HUES48 (cell line): ENCODE measurements around the gene HAUS3.
A peak's percentile ranks its signal among the peaks of the same experiment; 100 is the strongest.

Experiments
- H3K27ac ChIP-seq: one replicate; pipeline ENCODE4 v1.7.0; 2013; ENCODE audit warnings: low read depth, low read length, inconsistent platforms
- H3K27me3 ChIP-seq: 2 replicates; pipeline ENCODE4 v1.6.1; 2013; ENCODE audit warnings: mild to moderate bottlenecking, low read length; ENCODE audit not compliant: control insufficient read depth, insufficient read depth
- H3K36me3 ChIP-seq: 2 replicates; pipeline ENCODE4 v1.6.1; 2013; ENCODE audit warnings: low read length; ENCODE audit not compliant: control insufficient read depth, insufficient read depth
- H3K4me1 ChIP-seq: 2 replicates; pipeline ENCODE4 v1.6.1; 2013; ENCODE audit warnings: mild to moderate bottlenecking, low read length; ENCODE audit not compliant: control insufficient read depth, insufficient read depth
- H3K4me3 ChIP-seq: 2 replicates; pipeline ENCODE4 v1.5.1; 2013; ENCODE audit warnings: mild to moderate bottlenecking, low read depth, low read length
- H3K9ac ChIP-seq: 2 replicates; pipeline ENCODE4 v1.6.1; 2013; ENCODE audit warnings: mild to moderate bottlenecking, low read depth, low read length, moderate library complexity
- H3K9me3 ChIP-seq: 2 replicates; pipeline ENCODE4 v1.6.1; 2013; ENCODE audit warnings: low read length; ENCODE audit not compliant: control insufficient read depth, insufficient read depth

Gene HAUS3

GRCh38 chr4:2261853-2262144 lies 19.9 kb upstream of the HAUS3 start, which contains the start of gene MXD4:
Gene MXD4, minus strand, starts transcription at chr4:2262109. Its CDS starts 129 bp downstream, at chr4:2261980.
- peak within 1 kb of the TSS; percentile 81 for H3K4me3 ChIP-seq
- no peaks in the 10 kb centered on the region for H3K9me3 ChIP-seq
- H3K36me3 ChIP-seq, result no peaks in the 10 kb centered on the region
- H3K4me1 ChIP-seq, result peaks cover 4% of the 10 kb centered on the region; the same call in 1 of the 2 replicates
- no peaks in the 10 kb centered on the region for H3K27me3 ChIP-seq
- peak within 1 kb of the TSS; percentile 72 for H3K27ac ChIP-seq
- H3K9ac ChIP-seq, result peak within 1 kb of the TSS; percentile 44; the same call in 1 of the 2 replicates

- no peaks in the 10 kb centered on the region for H3K9me3 ChIP-seq
- peaks cover 4% of the 10 kb centered on the region; the same call in 1 of the 2 replicates for H3K4me1 ChIP-seq
- no peaks in the 10 kb centered on the region for H3K27me3 ChIP-seq
- H3K36me3 ChIP-seq, result no peaks in the 10 kb centered on the region
- H3K4me3 ChIP-seq, result peak overlapping the region; percentile 77
- peak overlapping the region; percentile 72 for H3K27ac ChIP-seq
- H3K9ac ChIP-seq, result peak overlapping the region; percentile 44; the same call in 1 of the 2 replicates
Observed at GRCh38 chr4:2261110-2261852, 19.4 kb upstream of the HAUS3 start.

- H3K27me3 ChIP-seq, result no peaks in the 10 kb centered on the region
- H3K4me3 ChIP-seq, result peak overlapping the region; percentile 77
- H3K4me1 ChIP-seq, result peaks cover 4% of the 10 kb centered on the region; the same call in 1 of the 2 replicates
- no peak overlapping the region for H3K27ac ChIP-seq
- no peaks in the 10 kb centered on the region for H3K36me3 ChIP-seq
- no peaks in the 10 kb centered on the region for H3K9me3 ChIP-seq
- no peak overlapping the region for H3K9ac ChIP-seq
Observed at GRCh38 chr4:2260344-2261109, 18.6 kb upstream of the HAUS3 start.

DNA sequence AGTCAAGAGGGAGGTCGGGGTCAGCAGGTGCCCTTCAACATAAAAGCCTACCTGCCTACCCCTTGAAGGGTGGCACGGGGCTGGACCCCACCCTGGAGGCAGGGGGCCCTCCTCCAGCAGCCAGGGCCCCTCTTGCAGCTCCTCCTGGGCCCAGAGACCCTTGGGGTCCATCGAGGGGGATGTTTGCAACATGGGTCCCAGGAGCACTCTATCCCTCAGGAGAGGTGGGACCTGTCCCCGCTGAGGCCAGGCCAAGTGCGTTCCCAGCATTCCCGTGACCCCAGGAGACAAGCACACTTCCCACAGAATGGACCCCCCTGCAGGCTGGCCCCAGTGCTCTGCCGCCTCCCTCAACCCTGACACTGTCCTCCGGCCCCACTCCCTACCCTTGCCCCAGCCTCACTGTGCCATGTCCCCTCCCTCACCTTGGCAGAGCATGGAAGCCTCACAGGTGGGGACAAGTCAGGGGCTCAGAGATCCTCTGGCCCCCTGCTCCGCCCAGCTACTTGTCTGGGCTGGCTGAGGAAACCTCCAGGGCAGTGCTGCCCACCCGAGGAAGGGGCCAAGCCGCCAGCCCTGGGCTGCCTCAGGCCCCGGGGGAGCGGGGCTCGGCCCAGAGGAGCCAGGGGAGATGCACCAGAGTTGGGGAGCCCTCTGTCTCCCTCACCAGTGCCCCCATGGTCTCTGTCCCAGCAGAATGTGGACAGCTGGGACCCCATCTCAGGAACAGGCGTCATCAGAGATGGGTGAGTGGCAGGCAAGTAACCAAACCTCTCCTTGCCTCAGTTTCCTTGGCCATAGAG lies 17.8 kb upstream of the HAUS3 start:
- Histone ChIP-seq H3K4me1 (peaks cover 4% of the 10 kb centered on the region; the same call in 1 of the 2 replicates), H3K27ac (no peak overlapping the region), H3K9me3 (no peaks in the 10 kb centered on the region), H3K36me3 (peaks cover 4% of the 10 kb centered on the region; the same call in 1 of the 2 replicates), H3K9ac (no peak overlapping the region), H3K4me3 (no peak overlapping the region), H3K27me3 (no peaks in the 10 kb centered on the region)

- Histone ChIP-seq H3K27me3 (no peaks in the 10 kb centered on the region), H3K27ac (no peak overlapping the region), H3K9ac (no peak overlapping the region), H3K36me3 (peaks cover 10% of the 10 kb centered on the region; the same call in 1 of the 2 replicates), H3K9me3 (no peaks in the 10 kb centered on the region), H3K4me1 (peaks cover 4% of the 10 kb centered on the region; the same call in 1 of the 2 replicates), H3K4me3 (no peak overlapping the region)
Observed at GRCh38 chr4:2259036-2259540, 17.2 kb upstream of the HAUS3 start.

DNA sequence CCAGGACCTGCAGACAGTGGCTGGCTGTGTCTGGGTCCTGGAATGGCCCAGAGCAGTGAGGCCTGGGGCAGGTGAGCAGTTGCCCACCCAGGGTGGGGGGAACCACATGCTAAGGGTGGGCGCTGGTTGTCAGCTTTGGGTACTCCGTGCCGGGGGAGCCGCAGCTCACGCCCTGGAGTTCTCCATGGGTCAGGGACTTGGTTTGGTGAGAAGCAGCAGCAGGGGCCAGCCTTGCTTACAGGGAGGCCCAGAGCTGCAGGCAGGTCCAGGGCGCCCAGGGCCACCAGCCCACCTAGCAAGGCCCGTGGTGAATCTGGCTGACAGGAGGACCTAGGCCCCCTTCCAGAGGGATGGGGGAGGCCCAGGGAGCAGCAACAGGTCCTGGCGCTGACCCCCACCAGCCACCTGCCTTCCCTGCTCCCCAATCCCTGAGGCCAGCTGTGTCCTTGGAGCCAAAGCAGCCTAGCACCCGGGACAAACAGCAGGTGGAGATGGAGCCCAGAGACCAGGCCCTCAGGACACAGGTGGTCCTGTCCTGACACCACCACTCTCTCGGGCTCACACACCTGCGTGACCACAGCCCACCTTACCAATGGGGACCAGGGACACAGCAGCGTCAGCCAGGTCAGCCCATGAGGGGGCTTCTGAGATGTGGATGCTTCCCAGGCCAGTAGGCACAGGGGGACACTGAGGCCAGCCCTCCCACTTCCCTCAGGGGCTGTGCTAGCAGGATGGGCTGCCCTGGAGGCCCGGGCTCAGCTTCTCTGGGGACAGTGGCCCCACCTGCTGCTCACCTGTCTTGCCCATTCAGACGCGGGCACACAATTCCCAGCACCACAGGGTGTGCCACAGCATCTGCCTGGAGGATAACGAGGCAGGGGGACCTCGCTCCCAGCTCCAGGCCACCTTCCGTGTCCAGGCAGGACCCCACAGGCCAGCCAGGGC lies 16.4 kb upstream of the HAUS3 start:
- Histone ChIP-seq H3K4me3 (no peak overlapping the region), H3K9ac (no peak overlapping the region), H3K27ac (no peak overlapping the region), H3K27me3 (no peaks in the 10 kb centered on the region), H3K36me3 (peaks cover 10% of the 10 kb centered on the region; the same call in 1 of the 2 replicates), H3K9me3 (no peaks in the 10 kb centered on the region), H3K4me1 (peaks cover 4% of the 10 kb centered on the region; the same call in 1 of the 2 replicates)

- no peak overlapping the region for H3K27ac ChIP-seq
- no peaks in the 10 kb centered on the region for H3K27me3 ChIP-seq
- peaks cover 4% of the 10 kb centered on the region; the same call in 1 of the 2 replicates for H3K4me1 ChIP-seq
- no peak overlapping the region for H3K9ac ChIP-seq
- no peaks in the 10 kb centered on the region for H3K9me3 ChIP-seq
- no peak overlapping the region for H3K4me3 ChIP-seq
- peaks cover 10% of the 10 kb centered on the region; the same call in 1 of the 2 replicates for H3K36me3 ChIP-seq
Observed at GRCh38 chr4:2257361-2258081, 15.6 kb upstream of the HAUS3 start.

- Histone ChIP-seq H3K27ac (no peak overlapping the region), H3K27me3 (no peaks in the 10 kb centered on the region), H3K4me3 (no peak overlapping the region), H3K9me3 (no peaks in the 10 kb centered on the region), H3K4me1 (peaks cover 4% of the 10 kb centered on the region; the same call in 1 of the 2 replicates), H3K36me3 (peaks cover 10% of the 10 kb centered on the region; the same call in 1 of the 2 replicates), H3K9ac (no peak overlapping the region)
Observed at GRCh38 chr4:2256781-2257191, 14.9 kb upstream of the HAUS3 start.

DNA sequence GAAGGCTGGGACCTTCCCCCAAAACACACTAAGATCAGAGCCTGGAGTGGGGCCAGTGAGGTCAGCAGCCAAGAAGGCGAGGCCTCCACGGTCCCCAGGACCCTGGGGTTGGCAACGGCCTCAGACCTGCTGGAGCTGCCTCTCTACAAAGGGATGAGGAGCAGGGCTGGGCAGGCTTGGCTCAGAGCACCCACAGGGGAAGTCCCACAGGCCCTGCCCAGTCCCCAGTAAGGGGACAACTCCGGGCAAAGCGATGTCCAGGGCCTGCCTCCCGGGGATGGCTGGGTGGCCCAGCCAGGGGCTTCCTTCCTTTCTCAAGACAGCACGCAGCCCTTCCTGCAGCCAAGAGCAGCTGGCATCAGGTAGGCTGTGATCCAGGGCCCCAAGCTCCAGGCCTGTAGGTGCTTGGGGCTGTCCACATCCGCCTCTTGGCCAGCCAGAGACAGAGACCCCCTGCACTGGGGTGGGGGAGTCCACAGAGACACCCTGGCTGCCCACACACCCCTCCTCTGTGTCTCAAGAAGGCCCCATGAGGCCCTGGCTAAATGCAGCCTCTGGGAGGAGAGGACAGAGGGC lies 14.3 kb upstream of the HAUS3 start:
- peaks cover 10% of the 10 kb centered on the region; the same call in 1 of the 2 replicates for H3K36me3 ChIP-seq
- no peak overlapping the region for H3K4me3 ChIP-seq
- no peak overlapping the region for H3K9ac ChIP-seq
- H3K9me3 ChIP-seq, result no peaks in the 10 kb centered on the region
- peaks cover 4% of the 10 kb centered on the region; the same call in 1 of the 2 replicates for H3K4me1 ChIP-seq
- H3K27me3 ChIP-seq, result no peaks in the 10 kb centered on the region
- no peak overlapping the region for H3K27ac ChIP-seq
